AG04450 (cell line): ENCODE results near the gene PHOSPHO1. TPM values are rescaled to one million over a fixed set of nuclear protein-coding genes. Genes with fewer than 3 reads are reported as not detected.
A peak's percentile ranks its signal among the peaks of the same experiment; 100 is the strongest.

ENCODE experiments used
- CTCF ChIA-PET: fragments of 300-600, 350-600 bp; formaldehyde crosslinking; extraction: SDS; loops from one replicate; lab custom pipeline; 2022; ENCODE audit warnings: antibody characterized with exemption, inconsistent platforms; lab: Charles Lee
- POLR2A ChIA-PET: fragments of 350-600 bp; formaldehyde crosslinking; extraction: SDS; loops from one replicate; lab custom pipeline; 2021; ENCODE audit warnings: antibody characterized with exemption, inconsistent platforms; lab: Yijun Ruan, JAX
- DNase-seq: peaks from one replicate; pipeline ENCODE4 v3.0.0-alpha.2; 2011; ENCODE audit warnings: low read depth, low spot score
- H3K27ac ChIP-seq: one replicate; pipeline ENCODE4 v1.5.1; 2012; ENCODE audit warnings: low read depth, low read length, control low read depth
- H3K27me3 ChIP-seq: one replicate; pipeline ENCODE4 v1.6.0; 2012; ENCODE audit warnings: low read length; ENCODE audit not compliant: control insufficient read depth, insufficient read depth
- H3K4me3 ChIP-seq: 2 replicates; pipeline ENCODE4 v1.5.1; 2011; ENCODE audit warnings: mild to moderate bottlenecking, low read depth, low read length, control low read depth
- H3K9me3 ChIP-seq: 2 replicates; pipeline ENCODE4 v1.5.1; 2012; ENCODE audit warnings: low read length; ENCODE audit not compliant: control insufficient read depth, insufficient read depth
- polyA plus RNA-seq: library from polyadenylated mRNA; depleted of rRNA; stranded (reverse); fragments of >200 nt; gene quantifications from 2 replicates; pipeline ENCODE4 v1.2.3, GENCODE V29; 2011
- TF ChIP-seq, protein P1 (sequence below): IDR thresholded peaks from 2 replicates; pipeline ENCODE4 v1.5.1; 2011; ENCODE audit warnings: low read depth, low read length, control low read depth, inconsistent platforms

PHOSPHO1 gene
- polyA plus RNA-seq, 1 experiment = 0.05 TPM

- TF ChIP-seq, protein P1, sequence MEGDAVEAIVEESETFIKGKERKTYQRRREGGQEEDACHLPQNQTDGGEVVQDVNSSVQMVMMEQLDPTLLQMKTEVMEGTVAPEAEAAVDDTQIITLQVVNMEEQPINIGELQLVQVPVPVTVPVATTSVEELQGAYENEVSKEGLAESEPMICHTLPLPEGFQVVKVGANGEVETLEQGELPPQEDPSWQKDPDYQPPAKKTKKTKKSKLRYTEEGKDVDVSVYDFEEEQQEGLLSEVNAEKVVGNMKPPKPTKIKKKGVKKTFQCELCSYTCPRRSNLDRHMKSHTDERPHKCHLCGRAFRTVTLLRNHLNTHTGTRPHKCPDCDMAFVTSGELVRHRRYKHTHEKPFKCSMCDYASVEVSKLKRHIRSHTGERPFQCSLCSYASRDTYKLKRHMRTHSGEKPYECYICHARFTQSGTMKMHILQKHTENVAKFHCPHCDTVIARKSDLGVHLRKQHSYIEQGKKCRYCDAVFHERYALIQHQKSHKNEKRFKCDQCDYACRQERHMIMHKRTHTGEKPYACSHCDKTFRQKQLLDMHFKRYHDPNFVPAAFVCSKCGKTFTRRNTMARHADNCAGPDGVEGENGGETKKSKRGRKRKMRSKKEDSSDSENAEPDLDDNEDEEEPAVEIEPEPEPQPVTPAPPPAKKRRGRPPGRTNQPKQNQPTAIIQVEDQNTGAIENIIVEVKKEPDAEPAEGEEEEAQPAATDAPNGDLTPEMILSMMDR = no peak
- Histone ChIP-seq H3K27me3 (peaks cover 32% of the 10 kb centered on the region), H3K27ac (no peak overlapping the region), H3K4me3 (no peak overlapping the region), H3K9me3 (peaks cover 6% of the 10 kb centered on the region; the same call in 1 of the 2 replicates)
- ChIA-PET CTCF (no interaction called here), POLR2A (no interaction called here)
- no peak for DNase-seq
Measured at GRCh38 chr17:49219987-49220386, 10.6 kb downstream of the PHOSPHO1 start.

GRCh38 chr17:49218941-49219913 lies 11.4 kb downstream of the PHOSPHO1 start:
- CTCF ChIA-PET = no interaction called here
- DNase-seq = no peak
- Histone ChIP-seq H3K9me3 (peaks cover 3% of the 10 kb centered on the region; the same call in 1 of the 2 replicates), H3K4me3 (no peak overlapping the region), H3K27me3 (peaks cover 24% of the 10 kb centered on the region), H3K27ac (no peak overlapping the region)
- TF ChIP-seq, protein P1 = peak; percentile 7; the same call in 1 of the 2 replicates
- POLR2A ChIA-PET = no interaction called here

DNA sequence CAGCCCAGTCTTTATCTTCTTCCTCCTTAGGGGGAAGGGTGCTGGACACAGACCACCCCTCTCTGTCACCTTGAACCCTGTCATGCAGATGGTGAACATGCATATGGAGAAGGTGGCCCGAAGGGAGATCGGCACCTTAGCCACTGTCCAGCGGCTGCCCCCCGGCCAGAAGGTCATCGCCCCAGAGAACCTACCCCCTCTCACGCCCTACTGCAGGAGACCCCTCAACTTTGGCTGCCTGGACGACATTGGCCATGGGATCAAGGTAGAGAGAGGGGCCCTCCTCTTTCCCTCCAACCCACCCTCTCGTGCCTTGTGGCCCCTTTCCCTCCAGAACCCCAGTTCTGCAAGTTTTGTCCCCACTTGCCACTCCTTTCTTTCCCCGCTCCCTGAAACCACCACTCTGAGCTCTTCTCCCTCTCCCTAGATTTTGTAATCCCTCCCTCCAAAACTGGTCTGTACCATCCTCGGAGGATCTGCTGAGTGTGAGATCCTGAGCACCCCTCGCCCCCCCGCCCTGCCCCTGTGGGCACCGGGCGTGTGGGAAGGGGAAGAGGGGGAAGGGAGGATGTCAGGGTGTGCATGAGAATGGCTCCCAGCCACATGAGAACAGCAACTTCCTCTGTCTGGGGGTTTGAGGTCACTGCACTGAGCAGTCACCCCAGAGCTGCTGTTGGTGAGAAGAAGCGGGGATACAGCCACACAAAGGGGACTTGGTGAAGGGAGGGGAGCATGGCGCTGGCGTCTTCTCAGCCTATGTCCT lies 12.8 kb downstream of the PHOSPHO1 start:
- Histone ChIP-seq H3K4me3 (no peak overlapping the region), H3K27ac (no peak overlapping the region), H3K9me3 (peaks cover 3% of the 10 kb centered on the region; the same call in 1 of the 2 replicates), H3K27me3 (peaks cover 10% of the 10 kb centered on the region)
- ChIA-PET CTCF (interaction anchor here (0.6 kb wide), 1 partner anchor 11 kb away, joined by 3 read pairs; no protein-coding TSS in a partner anchor), POLR2A (no interaction called here)
- no peak for DNase-seq
- TF ChIP-seq, protein P1 = no peak

GRCh38 chr17:49216953-49217650 lies 13.5 kb downstream of the PHOSPHO1 start:
- Histone ChIP-seq H3K4me3 (no peak overlapping the region), H3K9me3 (peaks cover 3% of the 10 kb centered on the region; the same call in 1 of the 2 replicates), H3K27ac (no peak overlapping the region), H3K27me3 (peaks cover 4% of the 10 kb centered on the region)
- ChIA-PET CTCF (no interaction called here), POLR2A (no interaction called here)
- TF ChIP-seq, protein P1 = no peak
- no peak for DNase-seq
